HepG2 (cell line): ENCODE measurements around the gene FAM24A. TPM values are rescaled to one million over a fixed set of nuclear protein-coding genes. Genes with fewer than 3 reads are reported as not detected.

ENCODE experiments used
- BRD4 ChIP-seq: sonication (generic); formaldehyde crosslinking; IDR thresholded peaks from 2 replicates; pipeline ENCODE4 v1.4.0; 2020; ENCODE audit warnings: missing genetic modification reagents
- CC2D1A ChIP-seq: sonication (generic); formaldehyde crosslinking; IDR thresholded peaks from 2 replicates; pipeline ENCODE4 v1.8.1; 2023; ENCODE audit warnings: mild to moderate bottlenecking, missing genetic modification reagents
- CENPT ChIP-seq: sonication (generic); formaldehyde crosslinking; IDR thresholded peaks from 2 replicates; pipeline ENCODE4 v1.8.0; 2022; ENCODE audit warnings: low read depth, mild to moderate bottlenecking, moderate library complexity, missing genetic modification reagents
- DMAP1 ChIP-seq: IDR thresholded peaks from 2 replicates; pipeline ENCODE4 v1.6.1; 2016
- HNRNPUL1 ChIP-seq: fragments of 200-400 bp; formaldehyde crosslinking; IDR thresholded peaks from 2 replicates; pipeline ENCODE4 v1.6.1; 2017; ENCODE audit warnings: low read depth, mild to moderate bottlenecking, low read length, moderate library complexity
- MTA1 ChIP-seq: sonication (generic); formaldehyde crosslinking; IDR thresholded peaks from 2 replicates; pipeline ENCODE4 v1.4.0; 2020; ENCODE audit warnings: missing genetic modification reagents, mild to moderate bottlenecking, borderline replicate concordance
- REL ChIP-seq: sonication (generic); formaldehyde crosslinking; conservative IDR thresholded peaks from 2 replicates; pipeline ENCODE4 v1.8.0; 2022; ENCODE audit warnings: mild to moderate bottlenecking, missing genetic modification reagents, moderate library complexity
- ZMAT3 ChIP-seq: sonication (generic); formaldehyde crosslinking; conservative IDR thresholded peaks from 2 replicates; pipeline ENCODE4 v1.7.0; 2021; ENCODE audit warnings: missing genetic modification reagents
- ZNF101 ChIP-seq: sonication (generic); formaldehyde crosslinking; IDR thresholded peaks from 2 replicates; pipeline ENCODE4 v1.4.0; 2020; ENCODE audit warnings: mild to moderate bottlenecking, low read depth, missing genetic modification reagents, borderline replicate concordance
- ZNF557 ChIP-seq: sonication (generic); formaldehyde crosslinking; IDR thresholded peaks from 2 replicates; pipeline ENCODE4 v1.4.0; 2020; ENCODE audit warnings: missing genetic modification reagents
- ZNF558 ChIP-seq: sonication (generic); formaldehyde crosslinking; IDR thresholded peaks from 2 replicates; pipeline ENCODE4 v1.9.0; 2022; ENCODE audit warnings: mild to moderate bottlenecking, missing genetic modification reagents, borderline replicate concordance
- ZNF644 ChIP-seq: IDR thresholded peaks from 2 replicates; pipeline ENCODE4 v1.6.1; 2016; ENCODE audit warnings: low read depth
- ZNF652 ChIP-seq: IDR thresholded peaks from 2 replicates; pipeline ENCODE4 v1.6.1; 2016; ENCODE audit warnings: low read depth, borderline replicate concordance
- ZNF883 ChIP-seq: sonication (generic); formaldehyde crosslinking; IDR thresholded peaks from 2 replicates; pipeline ENCODE4 v1.5.1; 2020; ENCODE audit warnings: mild to moderate bottlenecking, missing genetic modification reagents; ENCODE audit errors: not compliant biosample characterization
- polyA plus RNA-seq, 8 experiments: library from polyadenylated mRNA; depleted of rRNA in 3 of 8; stranded (reverse) in 7 of 8; unstranded in 1 of 8; fragments of >200 nt; fragmentation: Illumina TruSeq in 4 of 8; extraction: Trizol in 4 of 8; gene quantifications; 2 replicates each; pipeline versions ENCODE4 v1.2.1 to v1.2.3, GENCODE V29; 2011 to 2016; ENCODE audit warnings: low read depth in 4 of 8, missing spikeins in 1 of 8, mixed read lengths in 1 of 8; ENCODE audit not compliant: insufficient read depth in 1 of 8
- total RNA-seq, 5 experiments: library from RNA; depleted of rRNA; stranded (reverse); fragments of >200 nt; fragmentation: Illumina TruSeq; extraction: Trizol; gene quantifications; 2 replicates each; pipeline ENCODE4 v1.2.3, GENCODE V29; 2016; ENCODE audit warnings: low read depth in 1 of 5
- TF ChIP-seq, protein P1 (sequence below): sonication (generic); formaldehyde crosslinking; IDR thresholded peaks from 2 replicates; pipeline ENCODE4 v1.5.0; 2020; ENCODE audit warnings: missing genetic modification reagents, mild to moderate bottlenecking, borderline replicate concordance
- TF ChIP-seq, protein P2 (sequence below): sonication (generic); formaldehyde crosslinking; IDR thresholded peaks from 2 replicates; pipeline ENCODE4 v1.5.0; 2020; ENCODE audit warnings: mild to moderate bottlenecking, missing genetic modification reagents, borderline replicate concordance
- TF ChIP-seq, protein P3 (sequence below): sonication (generic); formaldehyde crosslinking; IDR thresholded peaks from 2 replicates; pipeline ENCODE4 v1.5.1; 2020; ENCODE audit warnings: mild to moderate bottlenecking, missing genetic modification reagents, moderate library complexity
- TF ChIP-seq, protein P4 (sequence below): sonication (generic); formaldehyde crosslinking; IDR thresholded peaks from 2 replicates; pipeline ENCODE4 v1.5.1; 2020; ENCODE audit warnings: missing genetic modification reagents, mild to moderate bottlenecking, borderline replicate concordance
- TF ChIP-seq, protein P5 (sequence below): sonication (generic); formaldehyde crosslinking; IDR thresholded peaks from 2 replicates; pipeline ENCODE4 v1.5.0; 2020; ENCODE audit warnings: missing genetic modification reagents, mild to moderate bottlenecking, borderline replicate concordance

Gene FAM24A
- total and polyA plus RNA-seq, 2 of the 13 experiments (the other 11 are each of a cell fraction or from before 2014, with no cell fraction given) = not detected

DNA sequence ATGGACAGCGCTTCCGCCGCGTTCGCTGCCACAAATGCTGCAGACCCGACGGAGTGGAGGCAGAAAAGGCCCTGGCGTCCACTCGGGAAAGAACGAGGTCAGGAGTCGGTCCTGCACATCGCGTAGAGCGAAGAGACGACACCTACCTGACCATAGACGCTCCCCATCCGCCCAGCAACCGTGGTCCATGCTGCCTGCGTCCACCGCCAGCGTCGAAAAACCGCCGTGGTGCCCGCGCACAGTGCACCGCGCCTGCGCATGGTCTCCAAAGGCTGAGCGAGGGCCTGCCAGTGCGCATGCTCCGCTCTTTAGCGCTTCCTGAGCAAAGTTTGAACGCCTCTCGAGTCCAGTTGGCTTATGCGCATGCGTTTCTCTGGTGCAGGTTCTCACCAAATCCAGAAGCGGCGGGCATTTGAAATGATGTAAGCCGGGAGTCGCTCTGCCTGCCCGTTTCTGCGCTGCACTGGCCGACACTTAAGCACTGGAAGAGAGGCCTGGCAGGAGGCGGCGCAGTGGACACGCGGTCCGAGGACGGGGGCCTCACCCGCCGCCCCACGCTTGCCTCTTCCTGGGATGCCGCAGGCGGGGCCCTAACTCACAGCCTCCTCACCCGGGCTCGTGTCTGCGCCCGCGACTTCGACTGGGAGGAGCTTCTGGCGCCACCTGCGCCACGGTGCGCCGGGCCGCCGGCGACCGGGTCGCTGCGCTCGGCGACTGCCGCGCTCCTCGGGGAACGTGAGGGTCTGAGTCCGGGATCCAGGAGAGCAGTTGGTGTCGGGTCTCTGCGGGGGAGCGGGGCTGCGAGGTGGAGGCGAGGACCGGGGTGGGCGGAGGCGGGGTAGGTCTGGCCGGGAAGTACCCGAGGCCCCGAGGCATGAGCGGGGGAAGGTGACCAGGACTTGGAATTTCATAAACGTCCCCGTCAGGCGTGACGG lies 30.8 kb upstream of the FAM24A start, which contains the start of gene FAM24B (continued):
- TF ChIP-seq ZNF644 (CRISPR knock-in tag) (no peak), REL (CRISPR knock-in tag) (peak; percentile 89), CENPT (CRISPR knock-in tag) (no peak), MTA1 (CRISPR knock-in tag) (peak; percentile 13; the same call in 1 of the 2 replicates), CC2D1A (CRISPR knock-in tag) (no peak), DMAP1 (CRISPR knock-in tag) (peak; percentile 17; the same call in 1 of the 2 replicates), ZNF652 (no peak), ZNF883 (peak; percentile 55), BRD4 (CRISPR knock-in tag) (no peak; the same call in 1 of the 2 replicates), ZNF557 (CRISPR knock-in tag) (no peak), ZNF558 (no peak), HNRNPUL1 (no peak), ZMAT3 (CRISPR knock-in tag) (peak; percentile 93), ZNF101 (CRISPR knock-in tag) (no peak)
- TF ChIP-seq, protein P1, sequence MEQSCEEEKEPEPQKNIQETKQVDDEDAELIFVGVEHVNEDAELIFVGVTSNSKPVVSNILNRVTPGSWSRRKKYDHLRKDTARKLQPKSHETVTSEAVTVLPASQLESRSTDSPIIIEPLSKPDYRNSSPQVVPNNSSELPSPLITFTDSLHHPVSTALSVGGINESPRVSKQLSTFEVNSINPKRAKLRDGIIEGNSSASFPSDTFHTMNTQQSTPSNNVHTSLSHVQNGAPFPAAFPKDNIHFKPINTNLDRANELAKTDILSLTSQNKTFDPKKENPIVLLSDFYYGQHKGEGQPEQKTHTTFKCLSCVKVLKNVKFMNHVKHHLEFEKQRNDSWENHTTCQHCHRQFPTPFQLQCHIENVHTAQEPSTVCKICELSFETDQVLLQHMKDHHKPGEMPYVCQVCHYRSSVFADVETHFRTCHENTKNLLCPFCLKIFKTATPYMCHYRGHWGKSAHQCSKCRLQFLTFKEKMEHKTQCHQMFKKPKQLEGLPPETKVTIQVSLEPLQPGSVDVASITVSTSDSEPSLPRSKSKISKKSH = peak; percentile 89; the same call in 1 of the 2 replicates
- TF ChIP-seq, protein P2, sequence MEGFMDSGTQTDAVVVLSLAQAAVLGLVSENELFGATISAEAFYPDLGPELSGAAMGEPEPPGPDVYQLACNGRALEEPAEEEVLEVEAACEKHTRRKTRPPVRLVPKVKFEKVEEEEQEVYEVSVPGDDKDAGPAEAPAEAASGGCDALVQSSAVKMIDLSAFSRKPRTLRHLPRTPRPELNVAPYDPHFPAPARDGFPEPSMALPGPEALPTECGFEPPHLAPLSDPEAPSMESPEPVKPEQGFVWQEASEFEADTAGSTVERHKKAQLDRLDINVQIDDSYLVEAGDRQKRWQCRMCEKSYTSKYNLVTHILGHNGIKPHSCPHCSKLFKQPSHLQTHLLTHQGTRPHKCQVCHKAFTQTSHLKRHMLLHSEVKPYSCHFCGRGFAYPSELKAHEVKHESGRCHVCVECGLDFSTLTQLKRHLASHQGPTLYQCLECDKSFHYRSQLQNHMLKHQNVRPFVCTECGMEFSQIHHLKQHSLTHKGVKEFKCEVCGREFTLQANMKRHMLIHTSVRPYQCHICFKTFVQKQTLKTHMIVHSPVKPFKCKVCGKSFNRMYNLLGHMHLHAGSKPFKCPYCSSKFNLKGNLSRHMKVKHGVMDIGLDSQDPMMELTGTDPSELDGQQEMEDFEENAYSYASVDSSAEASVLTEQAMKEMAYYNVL (CRISPR knock-in tag) = 0 out of 2 replicates have a peak, but pooled peaks have one; percentile 15
- TF ChIP-seq, protein P3, sequence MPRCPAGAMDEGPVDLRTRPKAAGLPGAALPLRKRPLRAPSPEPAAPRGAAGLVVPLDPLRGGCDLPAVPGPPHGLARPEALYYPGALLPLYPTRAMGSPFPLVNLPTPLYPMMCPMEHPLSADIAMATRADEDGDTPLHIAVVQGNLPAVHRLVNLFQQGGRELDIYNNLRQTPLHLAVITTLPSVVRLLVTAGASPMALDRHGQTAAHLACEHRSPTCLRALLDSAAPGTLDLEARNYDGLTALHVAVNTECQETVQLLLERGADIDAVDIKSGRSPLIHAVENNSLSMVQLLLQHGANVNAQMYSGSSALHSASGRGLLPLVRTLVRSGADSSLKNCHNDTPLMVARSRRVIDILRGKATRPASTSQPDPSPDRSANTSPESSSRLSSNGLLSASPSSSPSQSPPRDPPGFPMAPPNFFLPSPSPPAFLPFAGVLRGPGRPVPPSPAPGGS (CRISPR knock-in tag) = 0 out of 2 replicates have a peak, but pooled peaks have one; percentile 35
- TF ChIP-seq, protein P4, sequence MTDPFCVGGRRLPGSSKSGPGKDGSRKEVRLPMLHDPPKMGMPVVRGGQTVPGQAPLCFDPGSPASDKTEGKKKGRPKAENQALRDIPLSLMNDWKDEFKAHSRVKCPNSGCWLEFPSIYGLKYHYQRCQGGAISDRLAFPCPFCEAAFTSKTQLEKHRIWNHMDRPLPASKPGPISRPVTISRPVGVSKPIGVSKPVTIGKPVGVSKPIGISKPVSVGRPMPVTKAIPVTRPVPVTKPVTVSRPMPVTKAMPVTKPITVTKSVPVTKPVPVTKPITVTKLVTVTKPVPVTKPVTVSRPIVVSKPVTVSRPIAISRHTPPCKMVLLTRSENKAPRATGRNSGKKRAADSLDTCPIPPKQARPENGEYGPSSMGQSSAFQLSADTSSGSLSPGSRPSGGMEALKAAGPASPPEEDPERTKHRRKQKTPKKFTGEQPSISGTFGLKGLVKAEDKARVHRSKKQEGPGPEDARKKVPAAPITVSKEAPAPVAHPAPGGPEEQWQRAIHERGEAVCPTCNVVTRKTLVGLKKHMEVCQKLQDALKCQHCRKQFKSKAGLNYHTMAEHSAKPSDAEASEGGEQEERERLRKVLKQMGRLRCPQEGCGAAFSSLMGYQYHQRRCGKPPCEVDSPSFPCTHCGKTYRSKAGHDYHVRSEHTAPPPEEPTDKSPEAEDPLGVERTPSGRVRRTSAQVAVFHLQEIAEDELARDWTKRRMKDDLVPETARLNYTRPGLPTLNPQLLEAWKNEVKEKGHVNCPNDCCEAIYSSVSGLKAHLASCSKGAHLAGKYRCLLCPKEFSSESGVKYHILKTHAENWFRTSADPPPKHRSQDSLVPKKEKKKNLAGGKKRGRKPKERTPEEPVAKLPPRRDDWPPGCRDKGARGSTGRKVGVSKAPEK (CRISPR knock-in tag) = 0 out of 2 replicates have a peak, but pooled peaks have one; percentile 9
- TF ChIP-seq, protein P5, sequence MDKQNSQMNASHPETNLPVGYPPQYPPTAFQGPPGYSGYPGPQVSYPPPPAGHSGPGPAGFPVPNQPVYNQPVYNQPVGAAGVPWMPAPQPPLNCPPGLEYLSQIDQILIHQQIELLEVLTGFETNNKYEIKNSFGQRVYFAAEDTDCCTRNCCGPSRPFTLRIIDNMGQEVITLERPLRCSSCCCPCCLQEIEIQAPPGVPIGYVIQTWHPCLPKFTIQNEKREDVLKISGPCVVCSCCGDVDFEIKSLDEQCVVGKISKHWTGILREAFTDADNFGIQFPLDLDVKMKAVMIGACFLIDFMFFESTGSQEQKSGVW = no peak
